HG02884 (cell line): ENCODE measurements around the gene TTC33.
A peak's percentile ranks its signal among the peaks of the same experiment; 100 is the strongest.

ENCODE experiments used
- ATAC-seq: cut with Tn5 transposase; IDR thresholded peaks from one replicate; pipeline ENCODE4 v1.9.1; 2021; ENCODE audit warnings: mild to moderate bottlenecking, moderate library complexity; ENCODE audit not compliant: unreplicated experiment

Gene TTC33

DNA sequence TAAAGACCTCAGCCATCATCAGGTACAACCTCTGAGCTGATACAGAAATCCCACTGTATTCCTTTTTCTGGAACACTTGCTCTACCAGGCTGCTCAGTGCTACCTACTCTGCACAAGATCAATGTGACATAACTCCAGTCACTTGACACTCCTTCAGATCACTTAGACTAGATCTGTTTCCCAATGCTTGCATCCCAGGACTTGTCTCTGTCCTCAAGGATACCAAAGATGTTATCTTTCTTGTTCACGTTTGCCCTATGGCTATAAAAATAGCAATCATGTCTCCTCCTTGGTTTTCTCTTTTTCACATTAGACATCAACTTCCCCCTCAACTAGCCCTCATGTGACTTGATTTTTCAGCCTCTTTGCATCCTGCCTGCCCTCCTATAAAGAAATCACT is 264.1 kb downstream of the TTC33 start:
- no peak for ATAC-seq

- peak; percentile 41 for ATAC-seq
These were observed 265.2 kb downstream of the TTC33 start for GRCh38 chr5:40490464-40491111.

DNA sequence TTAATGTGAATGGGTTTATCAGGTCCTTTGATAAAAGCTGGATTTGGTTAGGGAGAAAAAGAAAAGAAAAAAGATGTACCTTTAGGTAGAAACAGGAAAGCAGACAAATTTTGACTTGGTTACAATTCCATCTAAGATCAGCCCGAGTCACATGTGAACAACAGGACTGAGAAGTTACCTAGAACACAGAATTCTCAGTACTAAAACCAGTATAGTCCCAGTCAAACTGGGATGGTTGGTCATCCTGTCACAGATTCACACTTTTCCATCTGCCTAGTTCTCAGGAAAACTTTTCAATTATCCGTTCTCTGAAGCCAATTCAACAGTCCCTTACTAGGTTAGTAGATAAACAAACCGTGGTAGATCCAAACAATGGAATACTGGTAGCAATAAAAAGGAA is 266.3 kb downstream of the TTC33 start:
- no peak for ATAC-seq

DNA sequence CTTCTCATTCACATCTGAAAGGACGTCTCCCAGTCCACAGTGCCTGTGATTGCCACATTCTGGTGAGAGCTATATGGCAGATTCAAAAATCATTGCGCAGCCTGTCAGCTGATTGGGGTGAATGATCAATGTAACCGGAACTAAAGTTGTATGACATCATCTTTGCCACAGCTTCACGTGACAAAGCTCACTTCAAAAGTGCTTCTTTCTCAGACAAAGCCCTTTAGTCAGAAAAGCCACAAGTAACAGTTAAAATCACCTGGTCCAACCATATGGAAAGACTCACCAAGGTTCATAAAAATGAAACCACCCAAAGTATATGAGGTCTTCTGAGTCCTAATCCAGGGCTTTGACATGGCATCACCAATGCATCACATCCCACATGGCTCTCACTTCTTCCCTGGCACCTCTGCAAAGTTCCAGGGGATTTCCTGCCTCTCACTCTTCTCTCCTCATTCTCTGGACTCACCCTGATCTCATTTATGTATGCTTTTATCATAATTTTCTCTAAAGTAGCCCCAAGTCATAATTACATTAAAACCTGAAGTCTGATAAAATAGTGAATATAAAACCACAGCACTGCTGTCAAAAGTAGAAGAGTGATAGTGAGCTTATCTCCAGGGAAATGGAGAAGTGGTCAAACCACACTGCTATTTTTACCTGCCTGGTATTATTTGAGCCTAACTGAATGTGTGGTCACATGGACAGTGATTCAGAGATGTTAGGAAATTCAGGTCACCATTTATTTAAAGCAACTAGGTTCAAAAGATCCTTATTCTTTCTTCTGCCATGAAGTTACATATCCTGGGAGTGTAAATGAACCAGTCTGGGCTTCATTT is 269.1 kb downstream of the TTC33 start:
- peak; percentile 48 for ATAC-seq

- ATAC-seq = peak; percentile 40
These were observed 270.5 kb downstream of the TTC33 start for GRCh38 chr5:40485021-40485998.

- ATAC-seq = peak; percentile 43
These were observed 271.3 kb downstream of the TTC33 start for GRCh38 chr5:40484495-40484894.

DNA sequence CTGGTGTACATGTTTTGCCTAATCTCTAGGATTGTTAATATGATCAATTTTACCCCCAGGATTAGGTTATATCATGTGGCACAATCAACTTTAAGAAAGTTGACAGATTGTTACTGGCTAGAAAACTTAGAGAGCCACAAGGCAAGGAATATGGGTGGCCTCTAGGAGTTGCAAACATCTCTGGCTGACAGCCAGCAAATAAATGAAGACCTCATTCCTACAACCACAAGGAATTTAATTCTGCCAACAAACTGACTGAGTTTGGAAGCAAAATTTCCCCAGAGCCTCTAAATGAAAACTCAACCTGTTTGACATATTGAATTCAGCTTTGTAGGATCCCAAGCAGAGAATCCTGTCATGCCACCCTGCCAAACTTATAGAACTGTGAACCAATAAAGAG is 272.4 kb downstream of the TTC33 start:
- no peak for ATAC-seq

DNA sequence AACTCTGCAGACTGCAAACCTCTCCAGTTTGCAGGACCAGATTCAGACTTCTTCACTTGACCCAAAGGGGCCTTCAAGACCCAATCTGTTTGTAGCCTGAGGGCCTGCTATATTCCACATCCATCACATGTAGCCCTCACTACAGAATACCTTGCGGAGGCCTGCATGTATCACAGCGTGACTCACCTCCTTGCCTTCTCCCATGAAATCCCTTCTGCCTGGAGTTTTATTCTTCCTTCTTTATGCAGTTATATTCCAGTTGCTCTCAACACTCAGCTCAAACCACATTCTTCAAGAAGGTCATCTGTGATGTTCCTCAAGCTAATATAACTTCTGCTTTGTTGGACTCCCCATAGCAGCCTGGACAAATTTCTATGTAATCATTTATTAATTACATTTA is 274.5 kb downstream of the TTC33 start:
- no peak for ATAC-seq

- no peak for ATAC-seq
These were observed 275.4 kb downstream of the TTC33 start for GRCh38 chr5:40480392-40480791.

GRCh38 chr5:40479939-40480338 is 275.8 kb downstream of the TTC33 start:
- ATAC-seq = no peak

DNA sequence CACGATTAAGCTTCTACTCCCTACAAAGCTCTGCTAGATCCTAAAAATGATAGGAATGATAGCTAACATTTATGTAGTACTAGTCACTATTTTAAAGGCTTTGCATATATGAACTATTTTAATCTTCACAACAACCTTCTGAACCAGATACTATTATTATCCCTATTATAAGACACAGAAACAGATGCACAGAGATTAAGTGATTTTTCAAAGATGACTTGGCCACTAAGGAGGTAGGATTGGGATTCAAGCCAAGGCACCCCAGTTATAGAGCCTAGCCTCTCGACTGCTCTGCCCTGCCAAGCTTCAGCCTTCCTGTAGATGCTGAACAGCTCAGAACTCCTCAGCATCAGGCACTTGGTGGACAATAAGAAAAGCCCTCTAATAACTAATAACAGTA is 277.0 kb downstream of the TTC33 start:
- ATAC-seq = no peak

DNA sequence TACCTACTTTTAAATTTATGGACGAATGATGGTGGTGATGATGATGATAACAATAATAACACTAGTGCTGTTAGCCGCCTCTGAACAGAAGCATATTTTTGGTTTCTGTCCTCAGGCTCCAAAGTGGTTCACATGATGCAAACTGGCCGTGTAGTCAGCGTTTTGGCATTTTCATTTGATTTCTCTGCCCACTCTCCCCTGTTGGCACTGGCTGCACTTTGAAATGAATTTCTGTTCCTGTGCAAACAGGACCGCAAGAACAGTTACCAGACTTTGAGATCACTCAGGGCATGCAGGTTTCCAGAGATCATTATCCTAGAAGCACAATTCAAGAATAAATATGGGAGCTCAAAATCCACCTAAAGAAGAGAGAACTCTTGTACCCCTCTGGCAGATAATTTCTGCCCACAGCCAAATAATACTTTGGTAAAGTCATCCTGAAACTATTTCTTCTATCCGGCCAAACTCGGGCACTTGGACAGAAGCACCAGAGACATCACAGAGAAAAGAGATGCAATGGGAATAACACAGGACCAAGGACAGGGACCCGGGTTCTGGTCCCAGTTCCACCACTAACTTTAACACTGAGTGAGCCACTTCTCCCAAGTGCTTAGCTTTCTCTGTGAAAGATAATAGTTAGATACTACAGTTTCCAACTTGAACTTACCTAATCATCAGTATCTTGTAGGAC is 277.8 kb downstream of the TTC33 start:
- ATAC-seq = no peak

GRCh38 chr5:40475561-40475960 is 280.2 kb downstream of the TTC33 start:
- no peak for ATAC-seq

DNA sequence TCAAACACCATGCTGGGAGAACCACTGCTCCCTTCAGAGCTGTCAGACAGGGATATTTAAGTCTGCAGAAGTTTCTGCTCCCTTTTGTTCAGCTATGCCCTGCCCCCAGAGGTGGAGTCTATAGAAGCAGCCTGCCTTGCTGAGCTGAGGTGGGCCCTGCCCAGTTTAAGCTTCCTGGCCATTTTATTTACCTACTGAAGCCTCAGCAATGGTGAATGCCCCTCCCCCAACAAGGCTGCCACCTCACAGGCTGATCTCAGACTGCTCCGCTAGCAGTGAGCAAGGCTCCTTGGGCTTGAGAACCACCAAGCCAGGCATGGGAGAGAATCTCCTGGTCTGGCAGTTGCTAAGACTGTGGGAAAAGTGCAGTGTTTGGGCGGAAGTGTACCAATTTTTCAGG is 281.5 kb downstream of the TTC33 start:
- ATAC-seq = no peak

GRCh38 chr5:40465416-40465815 is 290.3 kb downstream of the TTC33 start:
- ATAC-seq = no peak

DNA sequence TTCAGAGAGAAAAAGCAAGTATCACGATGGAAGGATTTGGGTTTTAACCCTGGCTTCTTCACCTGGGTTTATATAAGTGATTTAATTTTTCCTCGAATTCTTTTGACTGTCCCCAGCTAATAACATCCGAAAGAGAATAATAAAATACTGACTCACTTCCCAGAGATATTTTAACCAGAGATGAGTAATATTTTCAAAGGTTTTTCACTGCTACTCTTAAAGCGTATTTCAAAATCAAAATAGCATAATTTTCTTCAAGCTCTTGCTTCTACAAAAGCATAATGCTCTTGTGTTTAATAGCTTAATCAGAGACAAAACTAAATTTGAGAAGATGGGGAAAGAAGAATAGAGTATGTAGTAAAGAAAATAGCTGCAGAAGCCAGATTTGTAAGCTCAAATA is 291.2 kb downstream of the TTC33 start:
- ATAC-seq = no peak
